GM18951 (cell line): ENCODE results near the gene CGB7.

ENCODE experiments used
- POLR2A ChIP-seq: IDR thresholded peaks from 4 replicates; pipeline ENCODE4 v1.6.1; 2011; ENCODE audit warnings: mild to moderate bottlenecking; ENCODE audit not compliant: insufficient read length, insufficient read depth; ENCODE audit errors: extremely low read depth
- in situ Hi-C: fragments of 300-500 bp; cut with MboI; formaldehyde crosslinking; loops from one replicate; pipeline ENCODE4 v1.12.0; 2022; ENCODE audit warnings: low sequenced_read_pairs, mixed read lengths, inconsistent platforms; ENCODE audit not compliant: unreplicated experiment

CGB7 gene

DNA sequence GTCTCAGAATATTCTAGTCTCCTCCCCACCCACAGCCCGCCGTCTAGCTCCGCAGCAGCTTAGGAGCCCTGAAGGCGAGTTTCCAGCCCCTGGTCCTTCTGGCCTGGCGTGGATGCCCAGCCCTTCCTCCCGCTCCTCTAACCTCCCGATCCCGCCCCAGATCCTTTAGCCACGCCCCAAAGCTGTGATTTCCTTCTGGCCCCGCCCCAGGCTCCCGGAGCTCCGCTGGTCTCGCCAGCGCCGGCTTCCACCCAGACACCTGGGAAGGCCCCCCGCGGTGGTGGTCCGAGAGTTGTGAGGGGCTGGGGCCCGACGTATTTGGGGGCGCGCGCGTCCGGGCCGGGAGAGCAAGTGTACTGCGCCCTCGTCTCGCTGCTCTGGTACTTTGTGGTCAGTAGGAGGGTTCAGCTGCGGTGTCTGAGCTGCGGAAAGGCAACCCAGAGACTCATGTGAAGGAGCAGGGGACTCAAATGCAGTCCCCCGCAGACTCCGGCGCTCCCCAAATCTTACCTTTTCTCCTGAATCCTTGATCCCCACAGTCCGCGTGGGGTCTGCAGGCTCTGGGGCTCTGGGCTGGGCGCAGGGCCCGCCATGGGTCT is at the start of gene CGB7:
TSS of gene CGB7 (minus strand) at position 114 of the 599 bp plus-strand sequence. CDS start 2,374 bp downstream, outside the sequence.
- TF ChIP-seq POLR2A = no peak
- in situ Hi-C loops = no loop called here

DNA sequence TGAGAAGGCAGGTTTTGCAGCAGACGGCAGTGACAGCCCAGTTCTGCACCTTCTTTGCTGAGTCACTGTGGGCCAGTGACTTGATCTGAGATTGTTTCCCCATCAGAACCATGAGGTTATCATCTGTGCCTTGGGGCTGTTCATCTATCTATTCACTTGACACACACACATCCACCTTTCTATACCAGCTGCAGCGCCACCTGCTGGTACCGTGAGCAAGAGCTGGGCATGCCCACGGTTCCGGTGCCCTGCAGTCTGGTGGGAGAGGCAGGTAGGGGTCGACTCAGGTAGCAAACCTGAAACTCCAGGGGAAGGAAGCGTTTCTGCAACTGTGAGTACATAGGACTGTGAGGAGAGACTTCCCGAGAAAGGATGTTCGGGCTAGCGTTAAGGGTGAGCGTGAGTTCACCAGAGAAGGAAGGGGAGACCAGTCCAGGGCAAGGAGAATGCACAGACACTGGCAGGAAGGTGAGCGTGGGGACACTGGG is 49.1 kb upstream of the CGB7 start:
- no peak for TF ChIP-seq POLR2A
- in situ Hi-C loops = no loop called here

- in situ Hi-C loops = no loop called here
- TF ChIP-seq POLR2A = no peak
Measured at GRCh38 chr19:49104229-49104864, 46.8 kb upstream of the CGB7 start.

- TF ChIP-seq POLR2A = no peak
- in situ Hi-C loops = no loop called here
Measured at GRCh38 chr19:49103331-49104085, 46.0 kb upstream of the CGB7 start.

DNA sequence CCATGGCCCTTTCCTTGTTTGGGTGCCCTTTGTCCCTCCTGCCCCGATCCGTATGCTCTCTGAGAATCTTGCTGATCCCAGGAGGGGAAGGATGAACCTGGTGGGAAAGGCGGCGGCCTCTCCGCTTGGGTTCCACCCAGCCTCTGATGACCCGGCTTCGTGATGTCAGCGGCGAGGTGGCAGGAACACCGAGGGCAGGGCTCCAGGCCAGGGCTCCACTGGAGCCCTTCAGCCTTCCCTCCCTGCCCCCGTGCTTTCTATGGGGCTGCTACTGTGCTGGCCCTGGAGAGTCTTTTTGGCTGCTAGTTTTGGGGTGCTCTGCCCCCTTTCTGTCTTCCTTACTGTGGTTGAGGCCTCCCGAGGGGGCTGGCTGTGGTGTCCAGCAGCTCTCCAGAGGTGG is 44.8 kb upstream of the CGB7 start:
- in situ Hi-C loops = no loop called here
- no peak for TF ChIP-seq POLR2A

GRCh38 chr19:49101160-49101559 is 43.6 kb upstream of the CGB7 start:
- in situ Hi-C loops = no loop called here

GRCh38 chr19:49098795-49099194 is 41.2 kb upstream of the CGB7 start:
- TF ChIP-seq POLR2A = no peak
- in situ Hi-C loops = loop anchor here (10.0 kb wide), 1 partner anchor 96 kb away; no protein-coding TSS in a partner anchor

More at GRCh38 chr19:49101160-49101559, 43.6 kb upstream of the CGB7 start:
- TF ChIP-seq POLR2A = no peak

GRCh38 chr19:49097453-49098288 is 40.1 kb upstream of the CGB7 start:
- in situ Hi-C loops = loop anchor here (10.0 kb wide), 1 partner anchor 97 kb away; no protein-coding TSS in a partner anchor
- no peak for TF ChIP-seq POLR2A

DNA sequence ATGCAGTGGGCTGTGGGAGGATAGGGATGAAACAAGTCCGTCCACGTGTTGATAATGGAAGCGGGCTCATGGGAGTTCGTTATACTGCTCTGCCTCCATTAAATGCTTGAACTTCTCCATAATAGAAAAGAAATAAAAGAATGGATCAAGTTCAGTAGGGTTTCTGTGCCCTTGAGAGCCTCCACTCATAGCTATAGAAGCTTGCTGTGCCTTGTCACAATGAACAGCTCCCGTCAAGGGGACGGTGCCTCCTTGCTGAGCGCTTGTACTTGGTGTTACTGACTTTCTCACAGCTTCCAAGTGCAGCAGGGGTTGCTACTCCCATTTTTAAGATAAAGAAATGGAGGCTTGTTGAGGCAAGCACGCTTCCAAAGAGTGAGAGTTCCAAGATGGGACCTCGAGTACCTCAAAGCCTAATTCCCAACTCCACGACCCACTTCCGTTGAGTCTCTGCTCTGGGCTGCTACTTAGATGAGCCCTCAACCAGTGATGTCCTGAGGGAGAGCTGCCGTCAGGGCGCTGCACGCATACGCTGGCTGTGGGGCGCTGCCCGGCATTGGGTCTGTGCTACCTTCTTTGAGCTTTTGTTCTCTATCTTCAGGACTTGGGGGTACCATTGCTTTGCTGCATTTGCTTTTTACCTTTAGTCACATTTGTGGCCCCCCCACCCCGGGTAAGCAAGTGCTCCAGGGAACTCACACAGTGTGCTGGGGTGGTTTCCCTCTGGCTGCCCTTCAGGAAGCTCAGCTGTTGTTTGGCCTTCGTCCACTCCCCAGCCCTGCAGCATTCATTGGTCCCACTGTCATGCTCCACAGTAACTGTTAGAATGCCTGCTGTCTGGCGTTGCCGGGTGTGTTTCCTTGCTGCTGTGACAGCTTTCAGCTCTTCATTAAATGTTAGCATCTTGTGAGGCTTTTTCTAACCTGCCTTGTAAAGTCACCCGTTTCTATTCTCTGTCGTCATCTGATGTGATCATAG is 37.2 kb upstream of the CGB7 start:
- in situ Hi-C loops = loop anchor here (10.0 kb wide), 1 partner anchor 100 kb away; no protein-coding TSS in a partner anchor
- TF ChIP-seq POLR2A = no peak

DNA sequence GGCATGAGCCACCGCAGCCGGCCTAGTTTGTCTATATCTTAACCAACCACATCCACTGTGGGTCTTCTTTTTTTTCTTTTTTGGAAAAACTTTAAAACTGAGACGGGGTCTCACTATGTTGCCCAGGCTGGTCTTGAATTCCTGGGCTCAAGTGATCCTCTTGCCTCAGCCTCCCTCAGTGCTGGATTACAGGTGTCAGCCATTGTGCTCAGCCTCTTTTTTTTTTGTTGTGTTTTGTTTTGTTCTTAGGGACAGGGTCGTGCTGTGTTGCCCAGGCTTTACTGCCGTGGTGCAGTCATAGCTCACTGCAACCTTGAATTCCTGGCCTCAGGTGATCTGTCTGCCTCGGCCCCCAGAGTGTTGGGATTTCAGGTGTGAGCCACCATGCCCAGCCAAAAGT is 35.1 kb upstream of the CGB7 start:
- in situ Hi-C loops = loop anchor here (10.0 kb wide), 1 partner anchor 102 kb away; no protein-coding TSS in a partner anchor
- TF ChIP-seq POLR2A = no peak

DNA sequence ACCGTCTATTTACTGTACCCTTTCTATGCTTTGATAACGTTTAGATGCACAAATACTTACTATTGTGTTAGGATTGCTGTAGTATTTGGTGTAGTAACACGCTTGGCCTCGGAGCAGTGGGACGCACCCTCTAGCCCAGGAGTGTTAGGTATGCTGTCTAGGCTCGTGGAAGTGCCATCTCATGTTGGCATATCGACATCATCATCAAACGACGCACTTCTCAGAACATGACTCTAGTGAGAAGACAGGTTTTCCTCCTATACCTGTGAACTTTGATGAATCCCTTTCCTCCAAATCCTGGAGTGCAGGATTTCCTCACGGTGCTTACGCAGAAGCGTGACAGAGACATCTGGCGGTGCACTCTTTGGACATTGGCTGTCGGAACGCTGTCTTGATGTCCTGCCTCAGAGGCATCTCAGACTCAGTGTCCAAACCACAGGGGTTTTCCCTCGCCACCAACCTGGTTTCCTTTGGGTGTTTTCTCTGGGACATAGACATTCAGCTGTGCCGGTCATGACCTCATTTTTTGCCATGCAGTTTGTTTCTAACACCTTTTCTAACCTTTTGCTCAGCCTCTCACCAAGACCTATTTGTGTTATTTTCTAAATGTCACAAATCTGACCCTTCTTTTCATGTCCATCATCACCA is 34.0 kb upstream of the CGB7 start:
- TF ChIP-seq POLR2A = no peak
- in situ Hi-C loops = loop anchor here (10.0 kb wide), 1 partner anchor 103 kb away; no protein-coding TSS in a partner anchor
